Measurements from ENCODE around the gene WWC2.

WWC2 gene

DNA sequence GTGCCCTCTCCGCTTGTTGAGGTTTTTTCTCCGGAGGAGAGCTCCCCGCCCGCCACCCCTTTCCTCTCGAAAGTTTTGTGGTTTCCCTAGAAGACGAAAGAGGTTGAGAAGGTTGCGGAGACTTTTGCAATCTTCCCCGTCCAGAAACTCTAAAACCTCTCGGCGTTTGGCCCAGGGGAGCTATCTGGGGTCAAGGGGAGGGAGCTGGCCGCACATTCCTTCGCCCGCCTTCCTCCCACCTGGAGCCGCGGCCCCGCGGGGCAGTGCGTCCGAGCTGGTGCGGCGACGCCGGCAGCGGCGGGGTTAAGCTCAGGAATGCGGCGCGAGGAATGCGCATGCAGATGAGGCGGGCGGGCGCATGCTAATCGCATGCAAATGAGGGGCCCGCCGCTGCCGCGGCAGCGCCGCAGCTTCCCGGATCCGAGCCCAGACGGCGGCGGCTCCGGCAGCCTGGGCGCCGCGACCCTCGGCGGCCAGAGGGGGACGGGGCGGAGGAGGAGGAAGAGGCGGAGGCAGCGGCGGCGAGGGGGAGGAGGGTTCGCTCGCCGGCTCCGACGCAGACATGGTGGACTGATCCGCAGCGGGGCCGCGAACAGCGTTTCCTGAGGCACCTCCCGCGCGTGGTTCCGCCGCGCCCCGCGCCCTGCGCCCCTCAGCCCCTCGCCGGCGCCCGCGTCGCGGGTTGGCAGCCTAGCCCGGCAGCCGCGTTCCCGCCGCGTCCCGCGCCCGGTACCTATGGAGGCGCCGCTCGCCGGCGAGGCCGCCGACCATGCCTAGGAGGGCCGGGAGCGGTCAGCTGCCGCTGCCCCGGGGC, at the start of gene WWC2:
Gene WWC2, plus strand, starts transcription at position 535 of the 814 bp plus-strand sequence. Its CDS starts 235 bp downstream, at position 770.
- no peak for FAIRE-seq

GRCh38 chr4:183053681-183054080, 45.4 kb upstream of the WWC2 start:
- FAIRE-seq = no peak

DNA sequence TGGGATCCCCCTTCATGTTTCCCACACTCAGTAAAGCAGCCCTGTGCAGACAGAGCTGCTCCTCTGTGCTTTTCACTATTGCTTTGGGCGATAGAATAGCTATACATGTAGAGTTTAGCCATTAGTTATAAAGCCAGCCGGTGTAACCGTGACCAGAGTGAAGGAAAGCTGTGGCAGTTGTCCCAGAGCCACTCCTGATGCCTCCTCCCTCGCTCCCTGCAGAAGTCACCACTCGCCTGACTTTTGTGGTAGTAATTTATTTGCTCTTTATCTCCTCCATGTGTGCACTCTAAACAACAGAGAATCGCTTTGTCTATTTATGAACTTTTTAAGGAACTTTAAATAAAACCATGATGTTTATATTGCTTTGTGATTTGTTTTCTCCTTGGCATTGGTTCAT, 41.8 kb upstream of the WWC2 start:
- FAIRE-seq = no peak

GRCh38 chr4:183059797-183060196, 39.3 kb upstream of the WWC2 start:
- no peak for FAIRE-seq

DNA sequence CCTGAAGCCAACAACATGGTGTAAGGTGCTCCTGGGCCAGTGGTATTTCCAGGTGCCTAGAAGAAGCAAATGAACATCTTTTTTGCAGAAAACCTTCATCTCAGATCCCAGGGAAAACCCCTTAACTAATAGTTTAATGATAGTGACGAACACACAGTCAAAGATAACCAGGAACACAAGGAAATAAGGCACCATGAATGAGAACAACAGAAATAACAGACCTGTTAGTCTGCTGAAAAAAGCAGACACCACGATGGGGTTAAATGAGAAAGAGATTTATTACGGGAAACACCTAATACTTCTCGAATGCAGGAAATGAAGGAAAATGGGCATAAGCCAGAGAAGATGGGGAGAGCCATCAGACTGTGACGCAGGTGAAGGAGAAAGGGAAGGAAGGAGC, 30.6 kb upstream of the WWC2 start:
- no peak for FAIRE-seq

GRCh38 chr4:183071222-183071621, 27.8 kb upstream of the WWC2 start:
- peak; percentile 61 for FAIRE-seq

DNA sequence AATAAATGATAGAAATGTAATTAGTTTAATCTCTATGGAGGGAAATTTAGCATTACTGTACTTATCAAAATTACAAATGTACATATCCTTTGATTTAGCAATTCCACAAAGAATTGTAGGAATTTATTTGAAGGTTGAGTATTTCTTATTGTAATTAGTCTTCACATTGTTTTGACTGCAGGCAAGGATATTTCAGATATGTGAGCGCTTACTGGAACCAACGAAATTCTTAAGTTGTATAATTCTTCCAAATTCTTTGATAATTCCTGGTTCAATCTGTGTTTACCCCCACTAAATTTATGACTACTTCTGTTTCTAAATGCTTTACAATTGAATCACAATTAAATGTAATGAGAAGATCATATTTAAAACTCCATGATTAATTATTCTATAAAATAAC, 26.9 kb upstream of the WWC2 start:
- no peak for FAIRE-seq

- no peak for FAIRE-seq
Measured at GRCh38 chr4:183073838-183074145, 25.3 kb upstream of the WWC2 start.

DNA sequence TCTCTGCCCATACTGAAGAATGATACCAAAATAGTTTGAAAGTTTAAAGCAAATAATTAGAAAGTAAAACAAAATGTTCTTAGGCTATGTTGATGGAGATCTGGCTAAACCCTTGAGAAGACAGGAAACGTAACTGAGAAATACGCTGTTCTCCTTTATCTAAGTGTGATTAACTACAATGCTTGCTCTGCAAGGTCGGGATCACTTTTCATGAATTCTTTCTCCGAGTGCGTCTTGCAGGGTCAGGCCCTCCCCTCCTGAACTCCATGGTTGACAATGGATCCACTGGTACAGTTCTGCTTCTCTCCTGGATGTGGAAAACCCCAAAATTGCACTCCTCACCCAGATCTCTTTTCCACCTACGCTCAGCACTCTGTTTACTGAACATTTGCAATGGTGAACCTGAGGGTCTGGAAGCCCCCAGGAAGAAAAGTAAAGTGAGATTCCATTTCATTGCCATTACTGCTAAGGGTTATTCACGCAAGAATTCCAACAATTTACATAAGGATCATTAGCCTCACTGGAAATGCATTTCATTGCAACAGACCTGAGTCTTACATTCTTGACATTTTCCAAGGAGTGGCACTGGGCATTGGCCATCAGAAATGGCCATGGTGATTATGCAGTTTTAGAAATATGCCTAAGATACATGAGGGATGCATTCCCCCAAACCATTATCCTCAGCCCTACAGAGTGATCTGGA, 24.6 kb upstream of the WWC2 start:
- FAIRE-seq = no peak

DNA sequence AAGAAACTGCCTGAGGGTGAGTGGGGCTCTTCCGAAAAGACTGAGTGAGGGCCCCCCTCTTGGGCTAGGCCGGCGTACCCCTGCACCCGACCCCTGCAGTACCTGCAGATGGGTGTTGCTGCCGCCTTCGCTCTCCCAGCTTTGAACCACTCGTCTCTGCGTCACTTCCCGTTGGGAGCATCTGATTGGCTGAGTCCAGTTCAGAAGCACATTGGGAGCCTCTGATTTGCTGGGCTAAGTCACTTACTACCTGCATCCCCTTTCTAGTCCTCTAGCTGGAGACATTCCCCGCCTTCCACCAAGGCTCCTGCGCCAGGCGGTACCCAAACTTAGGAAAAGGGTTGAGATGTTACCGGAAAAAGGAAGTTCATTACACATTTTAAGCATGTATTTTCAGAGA, 20.4 kb upstream of the WWC2 start:
- FAIRE-seq = no peak

DNA sequence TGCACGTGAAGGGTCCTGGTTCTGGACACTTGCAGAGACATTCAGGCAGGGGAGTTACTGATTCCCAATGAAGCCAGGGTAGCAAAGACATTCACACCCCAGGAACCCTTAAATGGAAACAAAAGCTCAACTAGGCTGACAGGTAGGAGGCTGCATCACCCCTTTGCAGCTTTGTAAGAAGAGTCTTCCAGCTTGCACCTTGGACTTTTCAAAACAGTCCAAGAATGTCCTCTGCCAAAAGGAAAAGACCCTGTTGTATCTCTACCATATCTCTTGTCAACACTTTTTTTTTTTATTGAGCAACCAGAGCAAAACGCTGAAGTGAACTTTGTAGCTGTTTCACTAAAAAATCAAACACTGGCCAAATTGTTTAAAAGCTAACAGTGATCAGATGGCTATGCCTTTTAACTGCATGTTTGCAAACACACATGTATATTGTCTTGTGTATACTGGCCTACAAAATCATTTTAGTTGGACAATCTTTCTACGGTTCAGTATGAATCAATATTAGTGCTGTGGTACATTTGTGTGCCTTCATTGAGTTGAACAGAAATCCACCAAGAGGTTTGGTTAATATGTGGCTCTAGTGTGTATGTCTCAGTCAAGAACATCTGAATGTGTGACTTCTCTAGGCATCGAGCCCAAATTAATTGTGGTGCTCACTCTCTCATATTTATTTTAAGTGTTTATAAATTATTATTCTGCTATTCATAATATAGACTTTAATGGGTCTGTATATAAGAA, 18.5 kb upstream of the WWC2 start:
- FAIRE-seq = no peak

GRCh38 chr4:183081116-183081469, 18.0 kb upstream of the WWC2 start:
- FAIRE-seq = no peak

DNA sequence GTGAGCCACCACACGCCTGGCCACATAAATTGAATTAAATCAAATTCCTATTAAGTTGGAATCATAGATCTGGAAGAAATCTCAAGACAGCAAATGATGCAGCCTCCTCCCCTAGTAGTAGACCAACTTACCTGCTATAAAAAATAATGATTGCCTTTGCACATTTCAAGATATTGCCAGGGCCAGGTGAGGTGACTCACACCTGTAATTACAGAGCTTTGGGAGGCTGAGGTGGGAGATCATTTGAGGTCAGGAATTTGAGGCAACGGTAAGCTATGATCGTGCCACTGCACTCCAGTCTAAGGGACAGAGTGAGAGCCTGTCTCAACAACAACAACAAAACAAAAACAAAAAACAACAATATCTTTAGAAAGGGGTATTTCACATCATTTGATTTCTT, 17.0 kb upstream of the WWC2 start:
- no peak for FAIRE-seq

DNA sequence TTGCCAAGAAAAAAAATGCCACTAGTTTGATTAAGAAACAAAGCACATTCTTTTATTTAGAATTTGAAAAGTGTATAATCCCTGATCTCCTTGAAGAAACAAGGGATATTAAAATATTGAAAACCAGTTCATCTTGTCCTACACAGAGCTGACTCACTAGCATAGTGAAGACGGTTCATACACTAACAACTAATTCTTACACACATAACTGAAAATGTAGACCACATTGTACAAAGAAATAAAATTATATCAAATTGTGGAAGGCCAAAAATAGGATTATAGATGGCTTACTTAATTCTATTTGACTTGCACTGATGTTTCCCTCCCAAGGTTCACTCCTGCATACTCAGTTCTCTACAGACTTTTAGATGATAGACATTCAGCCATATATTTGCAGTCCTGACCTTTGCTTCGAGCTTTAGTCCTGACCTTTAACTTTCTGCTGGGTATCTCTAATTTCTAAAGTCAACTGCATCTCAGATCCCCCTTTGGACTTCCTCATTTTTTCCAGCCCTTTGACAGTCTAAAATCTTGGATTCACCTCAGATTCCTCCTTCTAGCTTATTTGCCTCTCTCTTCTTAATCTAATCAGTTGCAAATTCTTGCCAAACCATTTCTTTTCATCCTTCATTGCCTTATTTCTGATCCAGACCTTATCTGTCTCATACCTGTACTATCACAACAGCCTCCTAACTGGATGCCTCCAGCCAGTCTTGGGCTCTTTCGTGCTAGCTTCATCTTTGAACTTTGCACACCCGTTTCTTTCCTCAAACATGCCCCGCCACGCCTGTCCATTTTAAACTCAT, 4.5 kb upstream of the WWC2 start:
- FAIRE-seq = no peak

DNA sequence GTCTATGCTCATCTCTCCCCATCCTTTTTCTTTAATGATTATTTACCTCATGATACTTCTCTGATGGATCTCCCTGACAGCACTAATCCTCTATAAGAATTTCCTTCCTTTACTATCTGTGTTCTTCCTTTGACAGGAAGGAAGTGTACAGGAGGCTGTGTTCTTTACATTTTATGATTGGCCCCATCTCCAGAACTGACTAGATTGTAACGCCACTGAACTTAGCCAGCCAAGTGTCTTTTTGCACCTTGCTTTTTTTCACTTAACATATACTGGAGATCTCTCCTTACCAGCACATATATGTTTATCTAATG, 3.9 kb upstream of the WWC2 start:
- no peak for FAIRE-seq

DNA sequence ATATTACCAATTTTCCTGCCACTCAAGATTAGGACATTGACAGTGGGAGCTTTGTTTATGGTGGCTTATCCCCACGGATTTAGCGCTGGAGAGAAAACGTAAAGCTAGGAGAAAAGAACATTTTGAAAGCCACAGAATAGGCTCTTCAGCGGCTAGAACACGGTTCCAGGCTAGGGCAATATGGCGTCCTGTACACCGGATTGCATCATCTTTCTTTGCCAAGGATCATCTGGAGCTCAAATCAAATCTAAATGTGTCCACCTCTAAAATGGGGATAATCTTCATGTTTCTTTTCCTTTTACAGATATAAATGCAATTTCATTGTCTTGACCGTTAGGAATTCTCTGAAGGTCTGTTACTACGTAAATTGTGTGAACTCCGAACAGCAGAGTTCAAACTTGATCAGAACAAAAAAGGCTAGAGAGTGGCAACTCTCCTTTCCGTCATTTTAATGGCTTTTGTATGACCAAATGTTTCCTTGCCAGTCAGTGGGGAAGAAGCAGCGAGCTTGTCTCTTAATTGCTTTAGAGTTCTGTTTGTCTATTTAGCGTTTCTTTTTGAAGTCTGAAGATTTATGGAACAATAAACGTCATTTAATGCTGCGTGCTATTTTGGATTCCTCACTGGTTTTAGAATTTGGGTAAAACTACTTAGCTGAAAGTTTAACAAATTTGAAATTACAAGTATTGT, 2.6 kb upstream of the WWC2 start:
- no peak for FAIRE-seq

DNA sequence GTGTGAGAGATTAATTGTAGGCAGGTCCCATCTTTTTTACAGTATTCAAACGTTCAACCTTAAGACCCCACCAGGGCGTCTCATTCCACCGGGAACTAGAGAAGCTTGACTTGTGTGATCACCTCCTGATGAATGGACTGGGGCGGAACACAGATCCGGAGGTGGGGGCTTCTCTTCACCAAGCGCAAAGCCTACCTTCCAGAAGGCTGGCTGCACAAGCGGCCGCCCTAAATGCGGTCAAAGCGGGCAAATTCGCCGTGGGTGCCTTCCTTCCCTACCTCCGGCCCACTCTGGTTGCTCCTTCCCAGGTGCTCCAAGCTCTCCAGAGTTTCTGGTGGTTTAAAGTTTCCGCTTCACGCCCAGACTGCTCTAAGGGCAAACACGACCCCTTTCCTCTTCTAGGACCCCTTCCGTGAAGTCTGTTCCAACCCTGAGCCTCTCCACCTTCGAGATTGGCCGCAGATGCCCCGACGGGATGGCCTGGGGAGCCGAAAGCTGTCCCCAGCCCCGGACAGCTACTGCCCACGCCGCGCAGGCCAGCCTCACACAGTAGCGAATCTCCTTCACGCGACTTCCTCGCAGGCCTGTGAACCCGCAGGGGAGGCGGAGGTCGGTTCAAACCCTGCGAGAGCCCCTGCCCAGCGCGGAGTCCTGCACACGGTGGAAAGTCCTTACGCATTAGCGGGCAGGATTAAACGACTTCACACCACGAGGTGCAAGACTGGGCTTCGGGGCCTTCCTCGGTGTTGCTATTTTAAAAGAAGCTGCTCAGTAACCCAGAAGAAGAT, 1.6 kb upstream of the WWC2 start:
- FAIRE-seq = no peak

DNA sequence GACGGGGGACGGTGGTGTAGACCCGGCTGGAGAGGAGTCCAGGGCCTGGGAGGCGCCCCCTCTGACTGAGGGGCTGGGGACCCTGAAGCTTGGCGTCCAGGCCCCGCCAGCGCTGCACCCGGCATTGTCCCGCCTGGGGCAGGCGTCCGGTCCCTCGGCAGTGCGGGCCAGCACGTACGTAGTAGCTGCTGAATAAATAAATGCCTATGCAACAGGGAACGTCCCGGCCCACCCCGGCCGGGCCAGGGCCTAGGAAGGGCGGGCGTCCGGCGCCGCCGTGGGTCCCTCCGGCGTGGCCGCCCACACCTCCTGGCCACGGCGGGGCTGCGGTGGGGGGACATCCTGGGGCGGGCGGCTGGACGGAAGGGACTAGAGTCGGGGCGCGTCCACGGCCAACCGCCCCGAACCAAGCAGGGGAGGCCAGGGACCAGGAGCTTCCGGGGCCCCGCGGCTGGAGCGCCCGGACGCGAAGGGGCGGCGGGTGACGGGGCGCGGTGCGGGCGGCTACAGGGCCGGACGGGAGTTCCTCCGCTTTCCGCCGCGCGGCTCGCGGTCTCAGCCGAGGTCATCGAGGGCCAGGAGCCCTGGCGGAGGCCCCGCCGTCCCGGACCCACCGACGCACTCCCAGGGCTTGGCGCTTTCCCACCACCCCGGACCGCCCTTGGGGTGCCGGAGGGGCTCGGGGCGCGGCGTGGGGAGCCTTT, 886 bp upstream of the WWC2 start:
- FAIRE-seq = no peak

DNA sequence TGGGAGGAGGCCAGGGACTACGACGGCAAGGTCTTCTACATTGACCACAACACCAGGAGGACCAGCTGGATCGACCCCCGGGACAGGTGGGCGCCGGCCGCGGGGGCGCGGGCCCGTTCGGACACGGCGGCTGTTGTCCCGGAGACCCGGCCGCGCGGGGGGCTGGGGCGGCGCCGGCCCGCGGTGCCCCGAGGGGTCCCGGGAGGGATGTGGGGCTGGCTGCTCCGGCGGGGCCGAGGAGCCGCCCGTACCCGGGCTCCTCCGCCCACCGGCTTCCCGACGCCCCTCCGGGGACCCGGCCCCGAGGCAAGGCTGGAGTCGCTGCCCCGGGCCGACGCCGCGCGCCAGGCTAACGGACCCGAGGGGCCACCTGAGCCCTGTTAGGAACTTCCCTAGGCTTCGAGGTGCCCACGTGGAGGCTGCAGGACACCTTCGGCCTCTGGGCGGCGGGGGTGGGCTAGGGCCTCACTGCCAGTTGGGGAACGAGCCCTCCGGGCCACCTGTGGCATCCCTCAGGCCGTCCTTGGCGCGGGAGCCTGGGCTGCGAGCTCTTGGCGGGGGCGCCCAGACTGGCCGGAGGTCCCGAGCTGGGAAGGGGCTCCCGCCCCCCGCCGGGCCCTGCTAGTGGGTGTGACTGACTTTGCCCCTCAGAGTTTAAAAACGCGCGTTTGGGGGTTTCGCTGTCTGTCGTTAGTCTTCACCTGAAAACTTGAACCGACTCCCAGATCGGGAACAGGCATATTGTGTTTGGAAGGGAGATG, 660 bp downstream of the WWC2 start:
- FAIRE-seq = no peak

DNA sequence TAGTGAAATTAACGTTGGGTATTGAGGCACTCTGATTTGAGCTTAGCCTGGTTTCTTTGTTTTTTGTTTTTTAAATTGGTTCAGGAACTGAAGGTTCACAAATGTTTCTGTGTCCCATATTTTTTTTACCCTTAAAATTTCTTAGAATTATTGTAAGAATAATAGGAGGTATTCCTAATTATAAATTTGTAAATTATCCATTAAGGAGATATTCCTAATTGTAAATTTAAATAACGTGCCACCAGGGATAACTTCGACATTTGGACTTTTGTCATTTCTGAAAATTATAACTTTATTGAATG, 1.2 kb downstream of the WWC2 start:
- no peak for FAIRE-seq

DNA sequence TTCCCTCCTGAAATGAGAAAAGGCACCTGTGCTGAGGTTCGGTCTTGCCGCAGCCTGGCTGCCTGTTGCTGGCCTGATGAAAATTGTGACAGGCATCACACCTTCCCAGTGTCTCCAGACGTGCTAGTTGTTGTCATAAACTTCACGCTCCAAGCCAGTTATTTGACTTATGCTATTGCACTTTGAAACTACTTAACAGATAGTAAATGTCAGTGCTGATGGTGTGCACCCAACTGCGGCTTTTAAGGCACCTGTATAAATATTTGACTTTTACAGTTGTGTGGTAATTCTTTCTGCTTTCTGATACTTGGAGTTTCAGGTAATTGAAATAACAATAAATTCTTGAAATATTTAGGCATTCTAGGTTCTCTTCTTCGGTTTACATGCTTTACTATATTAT, 1.8 kb downstream of the WWC2 start:
- no peak for FAIRE-seq
